Hematopoietic multipotent progenitor cell treated with erythropoietin and hydrocortisone succinate and interleukin-3 and kit ligand, for 6 days (in vitro differentiated cells): ENCODE results near the gene RAB20.
"Not testable (repeated sequence)": the region's sequence is repeated elsewhere in the genome, so short reads cannot be mapped to it uniquely, and the experiment has no call there.

Experiments used
- DNase-seq: peaks from one replicate; pipeline ENCODE4 v3.0.0-alpha.2; 2015

RAB20 gene

DNA sequence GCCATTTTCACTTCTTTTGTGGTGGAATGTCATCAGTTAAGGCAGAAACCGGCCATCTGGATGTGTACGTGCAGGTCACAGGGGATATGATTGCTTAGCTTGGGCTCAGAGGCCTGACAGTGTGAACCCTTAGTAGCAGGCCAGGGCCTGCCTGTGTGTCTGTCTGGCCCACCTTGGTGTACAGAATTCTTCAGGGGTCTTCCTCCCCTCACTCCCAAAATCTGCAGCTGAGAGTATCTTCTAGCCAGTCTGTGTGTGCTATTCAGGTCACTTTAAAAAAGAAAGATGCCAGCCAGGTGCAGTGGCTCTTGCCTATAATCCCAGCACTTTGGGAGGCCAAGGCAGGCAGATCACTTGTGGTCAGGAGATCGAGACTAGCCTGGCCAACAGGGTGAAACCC, 74.6 kb downstream of the RAB20 start:
- not testable (repeated sequence) for DNase-seq

DNA sequence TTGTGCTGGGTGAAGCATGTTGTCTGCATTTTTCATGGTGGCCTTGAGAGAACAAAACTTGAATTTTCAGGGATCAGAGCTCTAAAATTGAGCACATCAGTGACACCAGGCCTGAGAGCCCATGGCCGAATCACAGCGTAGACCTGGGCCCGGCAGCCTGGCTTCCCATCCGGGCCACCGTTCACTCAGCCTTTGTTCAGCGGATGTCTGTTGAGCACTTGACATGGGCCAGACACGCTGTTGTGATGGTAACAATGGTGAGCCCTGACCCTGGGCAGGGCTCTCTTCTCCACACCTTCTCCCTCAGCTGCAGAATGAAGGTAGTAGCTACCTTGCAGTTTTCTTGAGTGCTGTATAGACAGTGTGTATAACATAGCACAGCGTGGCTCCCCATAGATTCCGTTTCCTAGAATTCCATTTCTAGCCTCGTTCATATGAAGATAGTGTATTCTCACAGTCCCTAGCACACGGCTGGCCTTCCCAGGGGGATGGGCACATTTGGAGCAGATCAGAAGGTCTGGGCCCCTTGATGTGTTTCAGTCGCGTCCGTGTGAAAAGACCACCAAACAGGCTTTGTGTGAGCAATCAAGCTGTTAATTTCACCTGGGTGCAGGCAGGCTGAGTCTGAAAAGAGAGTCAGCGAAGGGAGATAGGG, 75.3 kb downstream of the RAB20 start:
- no peak for DNase-seq

DNA sequence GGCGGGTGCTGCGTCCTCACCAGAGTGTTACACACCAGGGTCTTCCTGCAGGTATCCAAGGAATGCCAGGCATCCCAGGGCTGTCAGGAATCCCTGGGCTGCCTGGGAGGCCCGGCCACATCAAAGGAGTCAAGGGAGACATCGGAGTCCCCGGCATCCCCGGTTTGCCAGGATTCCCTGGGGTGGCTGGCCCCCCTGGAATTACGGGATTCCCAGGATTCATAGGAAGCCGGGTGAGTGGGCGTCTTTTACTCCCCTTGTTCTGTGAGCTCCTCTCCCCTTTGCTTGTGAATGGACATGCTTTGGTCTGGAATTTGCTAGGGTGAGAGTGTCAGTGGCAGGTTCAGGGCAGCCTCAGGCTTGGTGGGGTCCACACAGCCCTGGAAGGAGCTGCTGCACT, 75.9 kb downstream of the RAB20 start:
- no peak for DNase-seq

DNA sequence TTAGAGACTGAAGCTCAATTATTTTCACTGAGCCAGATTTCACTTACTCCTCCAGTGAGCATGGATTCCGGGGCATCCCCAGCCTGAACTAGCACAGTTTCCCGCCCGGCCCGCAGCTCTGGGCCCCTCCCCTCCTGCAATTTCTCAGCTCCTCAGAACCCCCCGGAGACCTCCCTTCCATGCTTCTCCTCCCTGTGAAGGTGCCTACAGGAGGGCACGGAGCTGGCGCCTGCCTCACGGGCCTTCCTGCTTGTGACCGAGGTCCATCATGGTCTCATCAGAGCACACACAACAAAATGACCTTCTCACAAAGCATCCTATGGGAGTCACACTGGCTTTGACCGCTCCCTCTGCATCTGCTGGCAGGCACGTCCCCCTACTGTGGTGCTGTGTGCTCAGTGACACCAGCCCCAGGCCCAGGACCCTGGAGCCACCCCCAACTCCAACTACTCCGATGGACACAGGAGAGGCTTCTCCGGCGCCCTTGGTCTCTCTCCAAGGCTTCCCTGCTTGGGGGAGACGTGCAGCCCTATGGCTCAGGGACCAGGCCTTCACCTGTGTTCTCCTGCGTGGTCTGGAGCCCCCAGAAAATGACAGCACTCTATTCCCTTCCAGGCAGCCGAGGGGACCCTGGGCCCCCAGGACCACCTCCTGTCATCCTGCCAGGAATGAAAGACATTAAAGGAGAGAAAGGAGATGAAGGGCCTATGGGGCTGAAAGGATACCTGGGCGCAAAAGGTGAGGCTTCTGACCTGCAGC, 77.1 kb downstream of the RAB20 start:
- DNase-seq: no peak

DNA sequence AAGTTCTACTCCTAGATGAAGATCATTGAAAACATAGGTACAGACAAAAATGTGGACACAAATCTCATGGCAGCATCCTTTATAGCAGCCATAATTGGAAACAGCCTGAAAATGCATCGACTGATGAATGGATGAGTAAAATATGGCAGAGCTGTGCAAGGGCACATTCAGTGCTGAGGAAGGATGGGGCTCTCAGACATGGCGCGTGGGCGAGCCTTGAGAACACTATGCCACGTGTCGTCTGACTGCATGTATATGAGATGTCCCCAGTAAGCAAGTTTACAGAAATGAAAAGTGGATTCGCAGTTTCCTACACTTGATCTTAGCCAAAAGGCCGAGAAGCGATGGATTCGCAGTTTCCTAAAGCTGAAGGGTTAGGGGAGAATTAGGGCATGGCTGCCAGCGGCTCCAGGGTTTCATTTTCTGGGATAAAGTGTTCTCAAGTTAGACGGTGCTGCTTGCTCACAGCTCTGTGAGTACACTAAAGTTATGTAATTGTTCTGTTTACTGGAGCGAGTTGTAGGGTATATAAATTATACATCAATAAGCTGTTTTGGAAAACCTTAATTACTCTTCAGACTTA, 78.0 kb downstream of the RAB20 start:
- DNase-seq: no peak

DNA sequence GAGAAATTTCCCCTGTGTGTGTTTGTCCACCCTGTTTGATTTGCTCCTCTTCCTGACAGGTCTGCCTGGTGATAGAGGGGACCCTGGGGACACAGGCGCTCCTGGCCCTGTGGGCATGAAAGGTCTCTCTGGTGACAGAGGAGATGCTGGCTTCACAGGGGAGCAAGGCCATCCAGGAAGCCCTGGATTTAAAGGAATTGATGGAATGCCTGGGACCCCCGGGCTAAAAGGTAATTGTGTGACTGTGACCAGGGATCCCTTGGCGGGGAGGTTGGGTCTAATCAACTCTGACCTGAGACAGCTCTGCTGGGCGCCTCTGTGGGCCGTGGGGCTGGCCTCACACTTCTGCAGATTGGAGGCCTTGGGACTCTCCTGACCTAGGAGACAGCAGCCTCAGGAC, 81.4 kb downstream of the RAB20 start:
- no peak for DNase-seq

DNA sequence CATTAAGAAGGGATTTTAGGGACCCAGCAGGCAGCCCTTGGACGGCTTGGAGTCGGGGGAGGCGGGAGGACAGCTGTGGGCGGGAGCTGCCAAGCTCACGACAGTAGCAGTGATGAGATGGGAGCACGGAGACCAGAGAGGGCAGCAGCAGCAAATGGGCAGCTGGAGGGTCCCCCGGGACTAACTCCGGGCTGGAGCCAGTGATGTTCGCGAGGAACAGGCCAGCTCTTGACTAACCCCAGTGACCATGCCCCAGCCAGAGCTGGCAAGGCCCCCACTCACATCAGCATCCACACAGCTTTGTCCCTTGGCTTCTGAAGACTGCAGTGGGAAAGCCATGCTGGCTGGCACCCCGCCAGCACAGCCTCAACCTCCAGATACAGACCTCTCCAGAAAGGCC, 81.9 kb downstream of the RAB20 start:
- no peak for DNase-seq

DNA sequence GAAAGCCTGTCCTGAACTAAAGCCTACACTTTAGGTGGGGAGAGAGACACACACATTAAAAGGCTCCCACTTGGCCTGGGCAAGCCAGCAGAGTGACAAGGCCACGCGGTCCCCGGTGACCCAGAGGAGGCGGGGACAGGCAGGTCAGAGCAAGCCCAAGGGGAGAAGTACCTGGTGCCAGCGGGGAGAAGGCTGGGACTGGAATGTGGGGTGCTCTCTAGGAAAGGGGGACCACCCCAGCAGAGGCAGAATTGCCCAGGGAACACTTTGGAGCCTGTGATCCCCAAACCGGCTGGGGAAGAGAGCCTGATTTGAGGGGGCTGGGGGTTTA, 82.3 kb downstream of the RAB20 start:
- DNase-seq: no peak

DNA sequence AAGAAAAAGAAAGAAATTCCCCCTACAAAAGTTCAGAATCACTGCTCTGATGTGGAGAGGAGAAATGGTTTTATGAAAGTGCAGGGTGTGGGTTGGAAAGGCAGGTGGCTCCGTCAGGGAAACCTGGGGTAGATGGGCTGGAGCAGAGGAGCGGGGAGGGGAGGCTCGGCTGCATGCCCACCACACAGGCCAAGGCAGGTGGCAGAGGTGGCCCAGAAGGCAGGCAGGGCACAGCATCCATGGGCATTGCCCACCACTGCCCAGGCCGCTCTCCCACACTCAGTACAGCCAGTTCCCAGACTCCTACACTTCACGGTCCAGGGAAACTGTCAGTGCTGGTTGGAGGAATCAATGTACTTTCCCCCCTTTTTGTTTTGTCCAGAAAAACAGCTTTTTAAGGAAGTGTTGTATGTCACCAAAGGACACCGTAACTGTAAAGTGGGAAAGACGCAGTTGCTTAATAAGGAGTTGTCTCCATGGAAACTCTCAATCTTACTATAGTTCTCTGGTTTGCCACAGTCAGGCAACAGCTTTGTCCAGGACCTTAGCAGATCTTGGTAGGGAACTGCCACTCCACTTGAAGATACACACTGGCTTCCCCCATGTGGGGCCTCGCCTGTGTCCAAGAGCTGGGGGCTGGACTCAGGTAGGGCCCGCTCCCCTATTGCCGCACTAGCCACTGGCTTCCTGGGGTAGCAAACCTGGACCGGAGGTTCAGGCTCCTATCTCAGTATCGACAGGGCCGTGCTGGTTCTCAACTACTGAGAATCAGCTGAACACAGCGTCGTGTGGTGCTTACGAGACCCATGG, 82.9 kb downstream of the RAB20 start:
- DNase-seq: no peak

DNA sequence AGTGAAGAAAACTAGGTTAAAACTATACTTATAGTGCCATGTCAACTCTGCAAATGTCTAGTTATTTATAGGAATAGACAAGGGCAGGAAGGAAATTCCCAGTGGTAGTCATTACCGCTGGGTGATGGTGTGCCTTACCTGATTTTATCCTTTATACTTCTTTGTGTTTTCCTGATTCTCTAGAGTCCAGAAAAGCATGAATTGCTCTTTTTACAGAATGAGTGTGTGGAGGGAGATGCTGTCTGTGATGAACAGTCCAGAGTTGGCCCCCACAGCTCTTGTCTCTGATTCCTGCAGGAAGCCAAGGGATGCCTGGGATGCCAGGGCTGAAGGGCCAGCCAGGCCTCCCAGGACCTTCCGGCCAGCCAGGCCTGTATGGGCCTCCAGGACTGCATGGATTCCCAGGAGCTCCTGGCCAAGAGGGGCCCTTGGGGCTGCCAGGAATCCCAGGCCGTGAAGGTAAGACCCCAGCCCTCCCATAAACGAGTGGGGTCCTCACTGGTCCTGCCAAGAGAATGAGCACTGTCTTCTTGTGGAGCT, 83.7 kb downstream of the RAB20 start:
- DNase-seq: no peak

DNA sequence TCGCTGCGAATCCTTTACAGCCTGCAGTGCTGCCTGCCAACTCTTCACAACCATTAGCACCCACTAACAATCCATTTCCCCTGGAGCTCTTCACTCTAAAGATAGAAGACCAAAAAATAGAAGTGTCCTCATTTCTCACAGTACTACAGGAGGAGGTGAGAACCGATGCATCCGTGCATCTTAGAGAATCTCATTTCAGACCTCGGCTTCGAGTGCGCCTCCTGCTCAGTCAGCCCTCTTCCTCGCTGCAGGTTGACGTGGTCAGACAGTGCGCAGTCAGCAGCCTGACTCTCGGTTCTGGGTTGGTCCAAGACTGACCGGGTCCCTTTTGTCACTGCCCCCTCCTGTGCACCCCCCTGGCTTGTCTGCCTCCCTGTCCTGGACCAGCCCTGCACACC, 85.3 kb downstream of the RAB20 start:
- no peak for DNase-seq

DNA sequence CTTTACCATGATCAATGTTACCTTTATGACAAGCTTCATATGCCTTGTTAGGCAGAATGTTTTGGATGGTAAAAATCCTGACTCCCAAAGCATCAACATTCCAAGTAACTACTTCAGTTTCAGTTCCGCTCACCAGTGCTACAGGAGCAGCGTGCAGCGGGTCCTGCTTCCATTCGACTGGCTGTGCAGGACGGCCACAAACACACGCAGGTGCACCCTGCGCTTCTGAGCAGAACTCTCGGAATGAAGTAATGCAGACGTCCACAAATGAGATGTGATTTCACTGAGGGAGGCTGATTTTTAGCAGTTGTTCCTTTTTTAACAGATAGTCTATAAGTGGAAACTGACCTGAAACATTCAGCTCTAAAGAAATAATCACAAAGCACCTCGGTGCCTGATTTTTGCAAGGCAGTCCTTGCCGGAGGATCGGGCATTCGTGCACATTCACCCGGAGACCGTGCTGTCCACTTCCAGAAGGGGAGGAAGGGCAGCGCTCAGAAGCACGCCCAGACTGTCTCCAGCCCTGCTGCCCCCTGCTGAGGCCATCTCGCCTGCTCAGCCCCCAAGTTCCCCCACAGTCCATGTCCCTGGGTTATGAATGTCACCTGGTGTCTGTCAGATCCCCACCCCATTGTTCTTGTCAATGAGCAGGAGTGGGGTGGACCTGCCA, 85.8 kb downstream of the RAB20 start:
- DNase-seq: no peak

DNA sequence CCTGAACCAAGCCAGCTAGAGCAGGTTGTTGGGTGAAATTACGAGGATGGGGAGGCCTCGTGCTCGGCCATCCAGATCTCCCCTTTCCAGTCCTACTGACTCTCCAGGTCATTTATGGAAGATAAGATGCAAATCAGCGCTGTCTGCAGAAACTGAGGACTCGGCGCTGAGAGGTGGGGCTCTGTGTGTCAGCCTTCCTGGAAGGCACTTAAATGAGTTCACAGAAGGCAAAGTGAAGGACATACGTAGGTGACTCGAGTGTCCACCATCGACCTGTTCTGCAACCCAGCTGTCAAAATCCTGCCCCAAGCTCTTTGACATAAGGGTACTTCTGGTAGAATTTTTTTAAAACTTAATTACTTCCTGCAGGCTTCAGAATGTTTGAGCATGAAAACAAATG, 86.4 kb downstream of the RAB20 start:
- DNase-seq: no peak

DNA sequence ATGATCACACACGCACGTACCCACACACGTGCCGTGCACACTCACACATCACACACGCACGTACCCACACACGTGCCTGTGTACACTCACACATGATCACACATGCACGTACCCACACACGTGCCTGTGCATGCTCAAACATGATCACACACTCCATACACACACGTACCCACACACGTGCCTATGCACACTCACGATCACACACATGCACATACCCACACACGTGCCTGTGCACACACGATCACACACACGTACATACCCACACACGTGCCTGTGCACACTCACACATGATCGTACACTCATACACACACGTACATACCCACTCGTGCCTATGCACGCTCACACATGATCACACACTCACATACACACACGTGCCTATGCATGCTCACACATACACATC, 86.8 kb downstream of the RAB20 start:
- DNase-seq: no peak
